SK-N-SH treated with all-trans-retinoic acid at 6 μM for 48 hours (cell line): ENCODE results near the gene SNTN.

Experiments used
- ATAC-seq: fragments of 200-7000 bp; cut with Tn5 transposase; 3 replicates; pipeline ENCODE4 v1.9.1; 2020; ENCODE audit warnings: mild to moderate bottlenecking, moderate library complexity
- BACH2 ChIP-seq: fragments of 250-450 bp; sonication (Bioruptor Pico); IDR thresholded peaks from 2 replicates; pipeline ENCODE4 v1.9.0; 2021; ENCODE audit warnings: mild to moderate bottlenecking, borderline replicate concordance
- CSDC2 ChIP-seq: fragments of 250-450 bp; sonication (Bioruptor Pico); IDR thresholded peaks from 2 replicates; pipeline ENCODE4 v1.5.0; 2020; ENCODE audit warnings: mild to moderate bottlenecking, moderate library complexity
- CSRNP3 ChIP-seq: fragments of 250-450 bp; sonication (Bioruptor Pico); IDR thresholded peaks from 2 replicates; pipeline ENCODE4 v1.5.1; 2021; ENCODE audit warnings: mild to moderate bottlenecking, moderate library complexity
- ESRRG ChIP-seq: fragments of 250-450 bp; sonication (Bioruptor Pico); IDR thresholded peaks from 2 replicates; pipeline ENCODE4 v1.6.1; 2021; ENCODE audit warnings: mild to moderate bottlenecking
- GLIS3 ChIP-seq: fragments of 250-450 bp; sonication (Bioruptor Pico); IDR thresholded peaks from 2 replicates; pipeline ENCODE4 v1.5.0; 2020; ENCODE audit warnings: mild to moderate bottlenecking, moderate library complexity
- ISL1 ChIP-seq: fragments of 250-450 bp; sonication (Bioruptor Pico); IDR thresholded peaks from 2 replicates; pipeline ENCODE4 v2.1.2; 2022; ENCODE audit warnings: mild to moderate bottlenecking, moderate library complexity
- OSR1 ChIP-seq: fragments of 250-450 bp; sonication (Bioruptor Pico); IDR thresholded peaks from 2 replicates; pipeline ENCODE4 v1.8.0; 2022; ENCODE audit warnings: moderate library complexity, mild to moderate bottlenecking, inconsistent platforms
- PATZ1 ChIP-seq: fragments of 250-450 bp; sonication (Bioruptor Pico); IDR thresholded peaks from 2 replicates; pipeline ENCODE4 v1.8.0; 2020; ENCODE audit warnings: mild to moderate bottlenecking, moderate library complexity, borderline replicate concordance
- POU6F1 ChIP-seq: fragments of 250-450 bp; sonication (Bioruptor Pico); IDR thresholded peaks from 2 replicates; pipeline ENCODE4 v1.8.0; 2021; ENCODE audit warnings: low read depth, mild to moderate bottlenecking, moderate library complexity, borderline replicate concordance
- PPARA ChIP-seq: fragments of 250-450 bp; sonication (Bioruptor Pico); IDR thresholded peaks from 2 replicates; pipeline ENCODE4 v1.5.0; 2020; ENCODE audit warnings: mild to moderate bottlenecking, borderline replicate concordance
- RARB ChIP-seq: fragments of 250-450 bp; sonication (Bioruptor Pico); IDR thresholded peaks from 2 replicates; pipeline ENCODE4 v1.8.0; 2021; ENCODE audit warnings: mild to moderate bottlenecking, moderate library complexity
- SNAI2 ChIP-seq: fragments of 250-450 bp; sonication (Bioruptor Pico); IDR thresholded peaks from 2 replicates; pipeline ENCODE4 v1.5.0; 2020; ENCODE audit warnings: mild to moderate bottlenecking, moderate library complexity
- TCF4 ChIP-seq: fragments of 250-450 bp; sonication (Bioruptor Pico); IDR thresholded peaks from 2 replicates; pipeline ENCODE4 v1.8.0; 2021; ENCODE audit warnings: mild to moderate bottlenecking, moderate library complexity, borderline replicate concordance
- TOX ChIP-seq: fragments of 250-450 bp; sonication (Bioruptor Pico); IDR thresholded peaks from 2 replicates; pipeline ENCODE4 v1.8.0; 2021; ENCODE audit warnings: mild to moderate bottlenecking, moderate library complexity, borderline replicate concordance
- TSHZ2 ChIP-seq: fragments of 250-450 bp; sonication (Bioruptor Pico); IDR thresholded peaks from 2 replicates; pipeline ENCODE4 v1.5.0; 2020; ENCODE audit warnings: mild to moderate bottlenecking, moderate library complexity
- ZC3H10 ChIP-seq: fragments of 250-450 bp; sonication (Bioruptor Pico); IDR thresholded peaks from 2 replicates; pipeline ENCODE4 v1.5.1; 2021; ENCODE audit warnings: mild to moderate bottlenecking, moderate library complexity
- ZFP3 ChIP-seq: fragments of 250-450 bp; sonication (Bioruptor Pico); IDR thresholded peaks from 2 replicates; pipeline ENCODE4 v1.5.0; 2020; ENCODE audit warnings: mild to moderate bottlenecking, moderate library complexity
- ZFP30 ChIP-seq: fragments of 450-650 bp; formaldehyde crosslinking; IDR thresholded peaks from 2 replicates; pipeline ENCODE4 v1.5.0; 2022; ENCODE audit warnings: mild to moderate bottlenecking, moderate library complexity
- ZNF565 ChIP-seq: fragments of 450-650 bp; formaldehyde crosslinking; conservative IDR thresholded peaks from 2 replicates; pipeline ENCODE4 v1.5.0; 2020; ENCODE audit warnings: low read depth, mild to moderate bottlenecking, moderate library complexity
- ZNF70 ChIP-seq: fragments of 450-650 bp; formaldehyde crosslinking; IDR thresholded peaks from 2 replicates; pipeline ENCODE4 v1.5.0; 2020; ENCODE audit warnings: mild to moderate bottlenecking, moderate library complexity
- ZNF8 ChIP-seq: fragments of 450-650 bp; formaldehyde crosslinking; IDR thresholded peaks from 2 replicates; pipeline ENCODE4 v1.5.0; 2020; ENCODE audit warnings: mild to moderate bottlenecking, moderate library complexity

Gene SNTN

GRCh38 chr3:63673111-63673510 is 20.6 kb downstream of the SNTN start:
- TF ChIP-seq PPARA (CRISPR knock-in tag) (no peak), CSRNP3 (CRISPR knock-in tag) (no peak), BACH2 (CRISPR knock-in tag) (no peak), GLIS3 (CRISPR knock-in tag) (no peak), ISL1 (CRISPR knock-in tag) (no peak), ZFP3 (CRISPR knock-in tag) (no peak), SNAI2 (CRISPR knock-in tag) (no peak), TSHZ2 (CRISPR knock-in tag) (no peak), CSDC2 (CRISPR knock-in tag) (no peak), ZNF70 (CRISPR knock-in tag) (no peak), TCF4 (no peak), ZC3H10 (no peak), ESRRG (CRISPR knock-in tag) (no peak), POU6F1 (CRISPR knock-in tag) (no peak), ZFP30 (CRISPR knock-in tag) (no peak), OSR1 (no peak), PATZ1 (CRISPR knock-in tag) (no peak), RARB (CRISPR knock-in tag) (no peak), ZNF8 (CRISPR knock-in tag) (no peak), ZNF565 (CRISPR knock-in tag) (no peak)
- no peak for ATAC-seq

- ATAC-seq: no peak
- TF ChIP-seq ZC3H10 (no peak), ZNF70 (CRISPR knock-in tag) (no peak), GLIS3 (CRISPR knock-in tag) (no peak), ZNF8 (CRISPR knock-in tag) (no peak), CSDC2 (CRISPR knock-in tag) (no peak), ISL1 (CRISPR knock-in tag) (no peak), ZFP3 (CRISPR knock-in tag) (no peak), POU6F1 (CRISPR knock-in tag) (no peak), TOX (CRISPR knock-in tag) (no peak)
Measured at GRCh38 chr3:63674586-63674985, 22.1 kb downstream of the SNTN start.

GRCh38 chr3:63679186-63679585 is 26.7 kb downstream of the SNTN start:
- no peak for ATAC-seq
- TF ChIP-seq OSR1 (no peak), TCF4 (no peak), CSDC2 (CRISPR knock-in tag) (no peak), ZNF8 (CRISPR knock-in tag) (no peak), ZFP30 (CRISPR knock-in tag) (no peak), ZFP3 (CRISPR knock-in tag) (no peak), TOX (CRISPR knock-in tag) (no peak), GLIS3 (CRISPR knock-in tag) (no peak)
